Retinal pigment epithelial cell (primary cell): ENCODE data around the gene ISYNA1.
A peak's percentile ranks its signal among the peaks of the same experiment; 100 is the strongest.

Experiments used
- DNase-seq: peaks from one replicate; pipeline ENCODE4 v3.0.0-alpha.2; 2010; ENCODE audit warnings: low read depth
- H3K4me3 ChIP-seq: 2 replicates; pipeline ENCODE4 v1.5.1; 2011; ENCODE audit warnings: mild to moderate bottlenecking, low read length, control low read depth, moderate library complexity
- TF ChIP-seq, protein P1 (sequence below): conservative IDR thresholded peaks from 2 replicates; pipeline ENCODE4 v1.5.1; 2011; ENCODE audit warnings: low read depth, low read length, control low read depth, inconsistent platforms

Gene ISYNA1

GRCh38 chr19:18421371-18421959 lies 16.5 kb downstream of the ISYNA1 start:
- DNase-seq, result no peak
- H3K4me3 ChIP-seq, result no peak overlapping the region
- TF ChIP-seq, protein P1, sequence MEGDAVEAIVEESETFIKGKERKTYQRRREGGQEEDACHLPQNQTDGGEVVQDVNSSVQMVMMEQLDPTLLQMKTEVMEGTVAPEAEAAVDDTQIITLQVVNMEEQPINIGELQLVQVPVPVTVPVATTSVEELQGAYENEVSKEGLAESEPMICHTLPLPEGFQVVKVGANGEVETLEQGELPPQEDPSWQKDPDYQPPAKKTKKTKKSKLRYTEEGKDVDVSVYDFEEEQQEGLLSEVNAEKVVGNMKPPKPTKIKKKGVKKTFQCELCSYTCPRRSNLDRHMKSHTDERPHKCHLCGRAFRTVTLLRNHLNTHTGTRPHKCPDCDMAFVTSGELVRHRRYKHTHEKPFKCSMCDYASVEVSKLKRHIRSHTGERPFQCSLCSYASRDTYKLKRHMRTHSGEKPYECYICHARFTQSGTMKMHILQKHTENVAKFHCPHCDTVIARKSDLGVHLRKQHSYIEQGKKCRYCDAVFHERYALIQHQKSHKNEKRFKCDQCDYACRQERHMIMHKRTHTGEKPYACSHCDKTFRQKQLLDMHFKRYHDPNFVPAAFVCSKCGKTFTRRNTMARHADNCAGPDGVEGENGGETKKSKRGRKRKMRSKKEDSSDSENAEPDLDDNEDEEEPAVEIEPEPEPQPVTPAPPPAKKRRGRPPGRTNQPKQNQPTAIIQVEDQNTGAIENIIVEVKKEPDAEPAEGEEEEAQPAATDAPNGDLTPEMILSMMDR, result no peak

- TF ChIP-seq, protein P1, result no peak
- no peak for DNase-seq
- H3K4me3 ChIP-seq, result peak overlapping the region; percentile 64
Observed at GRCh38 chr19:18420930-18421329, 17.0 kb downstream of the ISYNA1 start.

GRCh38 chr19:18419699-18420460 lies 18.1 kb downstream of the ISYNA1 start:
- TF ChIP-seq, protein P1, result no peak
- no peak for DNase-seq
- peak overlapping the region; percentile 64 for H3K4me3 ChIP-seq

GRCh38 chr19:18419195-18419698 lies 18.7 kb downstream of the ISYNA1 start, which contains the start of gene SSBP4:
TSS of gene SSBP4 (plus strand) at chr19:18419398. CDS start at chr19:18419649, 251 bp downstream.
- TF ChIP-seq, protein P1, result no peak
- no peak for DNase-seq
- peak within 1 kb of the TSS; percentile 64 for H3K4me3 ChIP-seq

DNA sequence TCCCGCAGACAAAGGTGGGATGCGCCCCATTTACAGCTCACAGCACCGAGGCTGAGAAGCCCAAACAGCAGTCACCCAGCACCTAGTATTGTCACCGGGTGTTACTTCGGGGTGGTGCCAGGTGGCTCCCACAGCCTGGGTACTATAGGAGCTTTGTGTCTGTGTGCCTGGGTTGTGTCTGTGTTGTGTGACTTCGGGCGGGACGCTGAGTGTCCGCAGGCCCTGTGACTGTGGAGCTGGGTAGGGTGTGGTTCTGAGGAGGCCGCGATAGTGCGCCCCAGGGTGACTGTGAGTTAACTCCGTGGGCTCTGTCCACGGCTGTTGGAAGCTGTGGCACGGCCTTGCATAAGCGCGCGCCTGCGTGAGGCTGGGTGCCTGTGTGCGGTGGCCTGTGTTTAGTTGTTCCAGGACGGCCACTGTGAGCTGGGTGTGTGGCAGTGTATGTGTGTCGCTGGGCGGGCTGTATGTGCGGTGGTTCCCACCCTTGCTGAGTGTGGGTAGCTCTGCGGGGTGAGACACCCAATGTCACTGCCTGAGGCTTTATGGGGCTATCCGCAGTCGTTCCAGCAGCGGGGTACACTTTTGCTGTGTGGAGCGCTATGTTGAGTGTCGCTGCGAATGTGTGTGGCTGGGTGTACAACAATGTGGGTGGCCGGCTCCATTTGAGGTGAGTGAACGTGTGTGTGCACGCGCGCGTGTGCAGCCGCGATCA lies 19.3 kb downstream of the ISYNA1 start:
- peak overlapping the region; percentile 32 for H3K4me3 ChIP-seq
- DNase-seq, result no peak
- TF ChIP-seq, protein P1, result no peak

GRCh38 chr19:18418029-18418482 lies 19.9 kb downstream of the ISYNA1 start:
- peak overlapping the region; percentile 6 for H3K4me3 ChIP-seq
- TF ChIP-seq, protein P1, result no peak
- DNase-seq, result no peak
